GM23338 (cell line): ENCODE data around the gene CPTP. TPM values are rescaled to one million over a fixed set of nuclear protein-coding genes. Genes with fewer than 3 reads are reported as not detected.

ENCODE experiments used
- ATAC-seq: fragments of 200-7000 bp; cut with Tn5 transposase; 3 replicates; pipeline ENCODE4 v1.9.1; 2020
- DNase-seq: peaks from one replicate; pipeline ENCODE4 v3.0.0-alpha.2; 2015; ENCODE audit warnings: low spot score
- H2AFZ ChIP-seq: fragments of 200-600 bp; sonication (generic); 2 replicates; pipeline ENCODE4 v1.8.0; 2016; ENCODE audit warnings: antibody characterized with exemption, mild to moderate bottlenecking, moderate library complexity
- H3F3A ChIP-seq: fragments of 200-600 bp; sonication (generic); replicated peaks from 2 replicates; pipeline ENCODE4 v1.8.0; 2017; ENCODE audit warnings: antibody characterized with exemption, mixed run types, low read depth
- H3K27ac ChIP-seq: fragments of 200-600 bp; sonication (generic); 2 replicates; pipeline ENCODE4 v1.6.1; 2016; ENCODE audit warnings: low read depth
- H3K27me3 ChIP-seq: fragments of 200-600 bp; sonication (generic); 2 replicates; pipeline ENCODE4 v1.8.0; 2016; ENCODE audit warnings: mild to moderate bottlenecking, mixed run types, moderate library complexity; ENCODE audit not compliant: insufficient read depth
- H3K36me3 ChIP-seq: fragments of 200-600 bp; sonication (generic); 2 replicates; pipeline ENCODE4 v1.8.0; 2016; ENCODE audit warnings: mild to moderate bottlenecking; ENCODE audit not compliant: insufficient read depth
- H3K4me1 ChIP-seq: fragments of 200-600 bp; sonication (generic); 2 replicates; pipeline ENCODE4 v1.8.0; 2016; ENCODE audit warnings: mild to moderate bottlenecking, moderate library complexity; ENCODE audit not compliant: insufficient read depth
- H3K4me2 ChIP-seq: fragments of 200-600 bp; sonication (generic); 2 replicates; pipeline ENCODE4 v1.7.1; 2017; ENCODE audit warnings: mixed run types
- H3K4me3 ChIP-seq: fragments of 200-600 bp; sonication (generic); 2 replicates; pipeline ENCODE4 v1.6.1; 2016; ENCODE audit warnings: mixed run types
- H3K79me2 ChIP-seq: fragments of 200-600 bp; sonication (generic); replicated peaks from 2 replicates; pipeline ENCODE4 v1.8.0; 2017; ENCODE audit warnings: mild to moderate bottlenecking; ENCODE audit not compliant: insufficient read depth
- H3K9me2 ChIP-seq: fragments of 200-600 bp; sonication (generic); 2 replicates; pipeline ENCODE4 v1.8.0; 2017; ENCODE audit not compliant: insufficient read depth
- H4K20me1 ChIP-seq: fragments of 200-600 bp; sonication (generic); replicated peaks from 2 replicates; pipeline ENCODE4 v1.8.0; 2017; ENCODE audit warnings: mild to moderate bottlenecking; ENCODE audit not compliant: insufficient read depth
- H3K27ac Mint-ChIP-seq: 2 replicates; pipeline ENCODE4 v1.8.0; 2020; ENCODE audit warnings: inconsistent platforms, mild to moderate bottlenecking, moderate library complexity, mixed read lengths
- H3K27me3 Mint-ChIP-seq: 3 replicates; pipeline ENCODE4 v1.8.0; 2022; ENCODE audit warnings: low read depth, mild to moderate bottlenecking, moderate library complexity, mixed read lengths, inconsistent platforms; ENCODE audit not compliant: insufficient read depth, poor library complexity
- H3K36me3 Mint-ChIP-seq: 3 replicates; pipeline ENCODE4 v1.8.0; 2021; ENCODE audit warnings: low read depth, mild to moderate bottlenecking, inconsistent platforms, moderate library complexity, mixed read lengths
- H3K4me1 Mint-ChIP-seq: 3 replicates; pipeline ENCODE4 v1.8.0; 2020; ENCODE audit warnings: mild to moderate bottlenecking, inconsistent platforms, mixed read lengths
- H3K4me3 Mint-ChIP-seq: 3 replicates; pipeline ENCODE4 v1.8.0; 2021; ENCODE audit warnings: moderate library complexity, mild to moderate bottlenecking, inconsistent platforms, mixed read lengths
- H3K9me3 Mint-ChIP-seq: 3 replicates; pipeline ENCODE4 v1.8.0; 2020; ENCODE audit warnings: moderate library complexity, mild to moderate bottlenecking, inconsistent platforms, mixed read lengths
- CREB1 ChIP-seq: fragments of 250-450 bp; sonication (Bioruptor Pico); IDR thresholded peaks from 2 replicates; pipeline ENCODE4 v1.5.0; 2020; ENCODE audit warnings: low read depth, mild to moderate bottlenecking, moderate library complexity
- CTCF ChIP-seq, 2 experiments: fragments of 200-600 bp in 1 of 2; sonication (generic) in 1 of 2; conservative IDR thresholded peaks; 2 replicates each; pipeline versions ENCODE4 v1.5.1 to v1.6.1; 2016 to 2017; ENCODE audit warnings: antibody characterized with exemption in 2 of 2, low read depth in 2 of 2, mild to moderate bottlenecking in 2 of 2, moderate library complexity in 1 of 2
- ETS1 ChIP-seq: IDR thresholded peaks from 2 replicates; pipeline ENCODE4 v1.6.1; 2016; ENCODE audit warnings: antibody characterized with exemption
- EZH2 ChIP-seq: fragments of 200-600 bp; sonication (generic); IDR thresholded peaks from one replicate; pipeline ENCODE4 v1.8.0; 2017; ENCODE audit warnings: antibody characterized with exemption, mild to moderate bottlenecking, low read depth; ENCODE audit not compliant: unreplicated experiment
- EZH2phosphoT487 ChIP-seq: fragments of 200-600 bp; sonication (generic); IDR thresholded peaks from one replicate; pipeline ENCODE4 v1.8.1; 2018; ENCODE audit warnings: antibody characterized with exemption; ENCODE audit not compliant: unreplicated experiment
- JUNB ChIP-seq: IDR thresholded peaks from one replicate; pipeline ENCODE4 v1.6.1; 2016; ENCODE audit warnings: antibody characterized with exemption; ENCODE audit not compliant: unreplicated experiment
- NANOG ChIP-seq: IDR thresholded peaks from 2 replicates; pipeline ENCODE4 v1.6.1; 2016; ENCODE audit warnings: antibody characterized with exemption, borderline replicate concordance
- POLR2AphosphoS5 ChIP-seq: IDR thresholded peaks from 2 replicates; pipeline ENCODE4 v1.6.1; 2016; ENCODE audit warnings: antibody characterized with exemption, low read depth
- ZNF114 ChIP-seq: fragments of 250-450 bp; sonication (Bioruptor Pico); IDR thresholded peaks from 2 replicates; pipeline ENCODE4 v1.5.0; 2020; ENCODE audit warnings: mild to moderate bottlenecking, moderate library complexity
- ZNF331 ChIP-seq: fragments of 250-450 bp; sonication (Bioruptor Pico); IDR thresholded peaks from 2 replicates; pipeline ENCODE4 v1.5.0; 2020; ENCODE audit warnings: low read depth, mild to moderate bottlenecking, moderate library complexity
- ZNF462 ChIP-seq: fragments of 250-450 bp; sonication (Bioruptor Pico); IDR thresholded peaks from 2 replicates; pipeline ENCODE4 v1.5.0; 2020; ENCODE audit warnings: mild to moderate bottlenecking, moderate library complexity
- polyA plus RNA-seq: library from polyadenylated mRNA; unstranded; fragments of >200 nt; fragmentation: Nextera tagmentation; extraction: Ambion mirVana; gene quantifications from 2 replicates; pipeline ENCODE4 v1.2.1, GENCODE V29; 2016
- total RNA-seq: library from RNA; depleted of rRNA; stranded (reverse); fragments of >200 nt; shearing (Covaris generic); gene quantifications from 2 replicates; pipeline ENCODE4 v1.2.3, GENCODE V29; 2014

CPTP gene
- total and polyA plus RNA-seq, 2 experiments from 2014 or later = 8.1 to 13.5 TPM

GRCh38 chr1:1319646-1319941, 5.0 kb upstream of the CPTP start (continued):
- TF ChIP-seq ZNF462 (CRISPR knock-in tag) (no peak), CTCF (conservative IDR thresholded peaks at IDR 0.05; ENCODE audit: low read depth in 2 of 2) (no peak), NANOG (no peak), POLR2AphosphoS5 (no peak), EZH2 (no peak), JUNB (no peak)

- Histone ChIP-seq H2AFZ (no peak overlapping the region), H3K4me3 (no peak overlapping the region), H3K4me2 (no peak overlapping the region), H3K9me2 (no peaks in the 10 kb centered on the region), H3K79me2 (peaks cover 80% of the 10 kb centered on the region), H4K20me1 (peaks cover 23% of the 10 kb centered on the region), H3K36me3 (no peaks in the 10 kb centered on the region), H3K4me1 (peaks cover 3% of the 10 kb centered on the region; the same call in 1 of the 2 replicates), H3K27ac (no peak overlapping the region), H3K27me3 (no peaks in the 10 kb centered on the region), H3F3A (peaks cover 6% of the 10 kb centered on the region; the same call in 1 of the 2 replicates)
- Mint-ChIP-seq H3K4me3 (no peak overlapping the region), H3K9me3 (no peaks in the 10 kb centered on the region; the same call in 1 of the 3 replicates), H3K27me3 (peaks cover 28% of the 10 kb centered on the region), H3K4me1 (peaks cover 20% of the 10 kb centered on the region), H3K27ac (no peak overlapping the region), H3K36me3 (peaks cover 43% of the 10 kb centered on the region)
- DNase-seq = no peak
- no peak for ATAC-seq
- TF ChIP-seq EZH2 = no peak
- no peak for TF ChIP-seq CTCF (conservative IDR thresholded peaks at IDR 0.05; ENCODE audit: low read depth in 2 of 2)
- no peak for TF ChIP-seq CREB1 (CRISPR knock-in tag)
- no peak for TF ChIP-seq ZNF114 (CRISPR knock-in tag)
- TF ChIP-seq JUNB = no peak
- TF ChIP-seq POLR2AphosphoS5 = no peak
- no peak for TF ChIP-seq EZH2phosphoT487
- no peak for TF ChIP-seq ZNF331
- TF ChIP-seq ETS1 = no peak
- TF ChIP-seq NANOG = no peak
These were observed 3.7 kb upstream of the CPTP start for GRCh38 chr1:1320666-1321448.
